BJ (cell line): ENCODE measurements around the gene ZNF506. TPM values are rescaled to one million over a fixed set of nuclear protein-coding genes. Genes with fewer than 3 reads are reported as not detected.

ENCODE experiments used
- CTCF ChIA-PET: fragments of 350-600 bp; formaldehyde crosslinking; extraction: SDS; loops from one replicate; lab custom pipeline; 2021; ENCODE audit warnings: antibody characterized with exemption, inconsistent platforms; lab: Yijun Ruan, JAX
- POLR2A ChIA-PET: fragments of 300-600 bp; sonication (Branson Sonifier 250); formaldehyde crosslinking; extraction: SDS; loops from one replicate; lab custom pipeline; 2021; ENCODE audit warnings: antibody characterized with exemption; lab: Charles Lee
- DNase-seq: peaks from one replicate; pipeline ENCODE4 v3.0.0-alpha.2; 2011; ENCODE audit warnings: low read depth
- H3K27me3 ChIP-seq: 2 replicates; pipeline ENCODE4 v1.6.0; 2011; ENCODE audit warnings: low read length; ENCODE audit not compliant: control insufficient read depth, insufficient read depth
- H3K36me3 ChIP-seq: 2 replicates; pipeline ENCODE4 v1.5.1; 2011; ENCODE audit warnings: low read length; ENCODE audit not compliant: control insufficient read depth, insufficient read depth
- H3K4me3 ChIP-seq: 2 replicates; pipeline ENCODE4 v1.5.1; 2011; ENCODE audit warnings: low read depth, mild to moderate bottlenecking, control low read depth, low read length
- CTCF ChIP-seq: IDR thresholded peaks from 2 replicates; pipeline ENCODE4 v1.5.1; 2011; ENCODE audit warnings: low read depth, mild to moderate bottlenecking, control low read depth, inconsistent platforms, low read length, moderate library complexity; ENCODE audit not compliant: insufficient read depth
- polyA plus RNA-seq: library from polyadenylated mRNA; depleted of rRNA; stranded (reverse); fragments of >200 nt; gene quantifications from 2 replicates; pipeline ENCODE4 v1.2.3, GENCODE V29; 2011

Gene ZNF506
- polyA plus RNA-seq, 1 experiment = 3.9 TPM

GRCh38 chr19:19749908-19750841 lies 71.4 kb downstream of the ZNF506 start:
- Histone ChIP-seq H3K27me3 (no peaks in the 10 kb centered on the region), H3K36me3 (no peaks in the 10 kb centered on the region), H3K4me3 (no peak overlapping the region)
- no peak for DNase-seq
- CTCF ChIA-PET = interaction anchor here (1.4 kb wide), 1 partner anchor 21 kb away, joined by 3 read pairs; no protein-coding TSS in a partner anchor
- POLR2A ChIA-PET = no interaction called here
- TF ChIP-seq CTCF = no peak

DNA sequence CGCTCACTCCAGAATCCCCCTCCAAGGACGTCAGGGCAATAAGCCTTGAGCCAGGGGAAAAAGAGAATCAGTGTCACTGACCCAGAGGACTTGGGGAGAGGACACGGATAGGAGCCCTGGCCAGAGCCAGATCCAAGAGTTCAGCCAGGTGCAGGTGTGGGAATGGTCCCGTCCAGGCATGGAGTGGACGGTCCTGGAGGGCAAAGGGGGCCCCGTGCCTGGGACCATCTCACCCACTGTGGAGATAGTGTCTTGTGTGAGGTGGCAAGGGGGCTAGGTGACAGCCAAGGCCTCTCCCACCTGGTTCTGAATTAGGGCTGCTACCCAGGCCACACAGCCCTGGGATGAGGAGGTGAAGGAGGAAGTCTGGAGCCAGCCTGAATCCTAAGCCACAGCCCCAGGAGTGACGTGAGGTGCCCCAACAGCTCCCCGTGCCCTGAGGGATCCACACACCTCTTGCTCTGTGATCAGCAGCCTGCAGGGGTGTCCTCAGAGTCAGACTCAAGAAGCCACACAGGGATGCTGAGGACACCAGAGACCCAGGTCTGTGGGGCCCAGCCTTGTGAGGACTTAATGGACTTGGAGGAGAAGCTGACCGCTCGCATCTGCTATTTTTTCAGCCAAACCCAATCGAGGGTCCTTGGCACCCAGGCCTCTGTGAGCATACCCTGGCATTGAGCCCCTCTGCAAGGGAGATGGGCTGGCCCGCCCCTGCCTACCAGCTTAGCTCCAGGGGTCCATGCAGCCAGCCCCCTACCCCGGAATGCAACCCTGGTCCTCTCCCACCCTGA lies 72.2 kb downstream of the ZNF506 start:
- ChIA-PET CTCF (no interaction called here), POLR2A (no interaction called here)
- TF ChIP-seq CTCF = no peak
- H3K27me3 ChIP-seq = no peaks in the 10 kb centered on the region
- H3K4me3 ChIP-seq = no peak overlapping the region
- no peak for DNase-seq
- no peaks in the 10 kb centered on the region for H3K36me3 ChIP-seq

- ChIA-PET CTCF (no interaction called here), POLR2A (no interaction called here)
- Histone ChIP-seq H3K36me3 (no peaks in the 10 kb centered on the region), H3K27me3 (no peaks in the 10 kb centered on the region), H3K4me3 (no peak overlapping the region)
- no peak for DNase-seq
- no peak for TF ChIP-seq CTCF
These were observed 73.2 kb downstream of the ZNF506 start for GRCh38 chr19:19748249-19748938.

- ChIA-PET POLR2A (no interaction called here), CTCF (no interaction called here)
- no peaks in the 10 kb centered on the region for H3K27me3 ChIP-seq
- no peak for TF ChIP-seq CTCF
- H3K36me3 ChIP-seq = no peaks in the 10 kb centered on the region
- H3K4me3 ChIP-seq = no peak overlapping the region
- no peak for DNase-seq
These were observed 74.0 kb downstream of the ZNF506 start for GRCh38 chr19:19747357-19748220.
